ENCODE measurements around the gene DOCK8.

The DOCK8 gene

GRCh38 chr9:336039-336438 is 121.4 kb downstream of the DOCK8 start:
- no peak overlapping the region for H3K4me3 ChIP-seq (ENCODE audit: low read length)
- TF ChIP-seq ZNF274 (IDR thresholded peaks at IDR 0.05; ENCODE audit: low read depth, low read length), result no peak

DNA sequence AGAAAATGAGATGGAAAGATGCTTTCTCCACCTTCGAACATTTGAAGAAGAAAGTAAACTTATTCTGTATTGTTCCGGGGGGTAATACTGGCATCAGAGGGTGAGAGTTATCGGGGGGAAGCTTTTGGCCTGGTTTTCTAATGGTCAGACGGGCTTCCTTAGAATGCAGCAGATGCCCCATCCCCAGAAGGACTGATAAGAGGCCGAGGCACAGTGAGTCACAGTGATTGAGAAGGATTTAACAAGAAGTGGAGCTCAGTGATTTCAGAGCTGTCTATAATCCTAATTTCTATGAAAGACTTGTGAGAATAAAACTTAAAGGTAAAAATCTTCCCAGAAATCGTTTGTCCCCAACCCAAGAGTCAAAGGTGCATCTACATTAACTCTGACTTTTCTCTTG is 123.9 kb downstream of the DOCK8 start:
- no peak overlapping the region for H3K4me3 ChIP-seq (ENCODE audit: low read length)
- no peak for TF ChIP-seq ZNF274 (IDR thresholded peaks at IDR 0.05; ENCODE audit: low read depth, low read length)

DNA sequence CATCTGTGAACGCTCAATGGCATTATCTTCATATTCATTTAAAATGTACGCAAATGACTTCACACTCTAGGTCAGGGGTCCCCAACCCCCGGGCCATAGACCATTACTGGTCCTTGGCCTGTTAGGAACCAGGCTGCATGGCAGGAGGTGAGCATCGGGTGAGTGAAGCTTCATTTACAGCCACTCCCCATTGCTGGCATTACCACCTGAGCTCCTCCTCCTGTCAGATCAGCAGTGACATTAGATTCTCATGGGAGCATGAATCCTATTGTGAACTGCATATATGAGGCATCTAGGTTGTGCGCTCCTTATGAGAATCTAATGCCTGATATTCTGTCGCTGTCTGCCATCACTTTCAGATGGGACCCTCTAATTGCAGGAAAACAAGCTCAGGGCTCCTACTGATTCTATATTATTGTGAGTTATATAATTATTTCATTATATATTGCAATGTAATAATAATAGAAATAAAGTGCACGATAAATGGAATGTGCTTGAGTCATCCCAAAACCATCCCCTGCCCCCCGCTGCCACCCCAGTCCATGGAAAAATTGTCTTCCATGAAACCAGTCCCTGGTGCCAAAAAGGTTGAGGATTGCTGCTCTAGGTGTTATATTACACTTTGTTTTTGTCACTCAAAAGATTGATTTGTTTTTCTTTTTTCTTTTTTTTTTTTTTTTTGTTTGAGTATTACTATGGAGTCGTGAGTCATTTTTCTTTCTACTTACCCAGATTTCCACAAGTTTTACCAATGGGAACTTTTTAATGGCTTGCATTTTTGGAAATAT is 127.2 kb downstream of the DOCK8 start:
- no peak for TF ChIP-seq ZNF274 (IDR thresholded peaks at IDR 0.05; ENCODE audit: low read depth, low read length)
- no peak overlapping the region for H3K4me3 ChIP-seq (ENCODE audit: low read length)

- H3K4me3 ChIP-seq (ENCODE audit: low read length), result no peak overlapping the region
- no peak for TF ChIP-seq ZNF274 (IDR thresholded peaks at IDR 0.05; ENCODE audit: low read depth, low read length)
These were observed 129.1 kb downstream of the DOCK8 start for GRCh38 chr9:343773-344172.

GRCh38 chr9:346111-346571 is 131.5 kb downstream of the DOCK8 start:
- no peak for TF ChIP-seq ZNF274 (IDR thresholded peaks at IDR 0.05; ENCODE audit: low read depth, low read length)
- no peak overlapping the region for H3K4me3 ChIP-seq (ENCODE audit: low read length)

GRCh38 chr9:347667-348292 is 133.1 kb downstream of the DOCK8 start:
- no peak overlapping the region for H3K4me3 ChIP-seq (ENCODE audit: low read length)
- no peak for TF ChIP-seq ZNF274 (IDR thresholded peaks at IDR 0.05; ENCODE audit: low read depth, low read length)

- no peak overlapping the region for H3K4me3 ChIP-seq (ENCODE audit: low read length)
- no peak for TF ChIP-seq ZNF274 (IDR thresholded peaks at IDR 0.05; ENCODE audit: low read depth, low read length)
These were observed 135.7 kb downstream of the DOCK8 start for GRCh38 chr9:350384-350783.

DNA sequence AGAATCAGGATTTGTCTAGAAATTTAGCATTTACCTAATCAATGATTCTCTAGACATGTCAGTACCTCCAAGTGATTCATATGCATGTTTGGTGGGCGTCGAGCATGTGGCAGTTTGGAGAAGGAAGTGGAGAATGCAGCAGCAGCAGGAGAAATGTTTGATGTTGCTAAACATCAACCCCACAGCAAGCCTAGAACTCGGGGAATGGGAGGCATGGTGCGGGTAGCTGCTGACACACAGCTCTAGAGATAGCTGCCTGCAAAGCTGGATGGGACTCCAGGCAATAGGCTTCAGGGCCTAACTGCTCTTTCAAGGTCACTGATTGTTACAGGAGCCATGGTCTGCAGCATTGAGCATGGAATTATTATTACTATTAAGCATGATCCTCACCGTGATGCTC is 137.3 kb downstream of the DOCK8 start:
- H3K4me3 ChIP-seq (ENCODE audit: low read length), result no peak overlapping the region
- no peak for TF ChIP-seq ZNF274 (IDR thresholded peaks at IDR 0.05; ENCODE audit: low read depth, low read length)

DNA sequence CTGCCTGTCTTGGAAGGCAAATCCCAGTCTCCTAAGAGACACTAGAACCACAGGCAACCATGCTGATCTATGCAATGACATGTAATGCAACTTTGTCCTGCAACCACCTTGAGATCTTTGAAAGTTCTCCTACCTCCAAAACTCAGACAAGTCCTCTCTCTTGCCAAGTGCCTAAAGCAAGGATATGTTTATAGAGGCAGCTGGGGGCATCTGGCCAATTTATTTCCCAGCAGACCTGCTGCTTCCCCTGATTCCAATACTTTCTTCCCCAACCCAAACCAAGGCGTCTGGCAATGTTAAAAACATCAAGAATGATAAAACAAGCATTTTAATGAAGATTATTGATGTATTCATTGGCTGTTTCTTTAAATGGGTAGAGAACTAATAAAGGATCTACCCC is 138.4 kb downstream of the DOCK8 start:
- TF ChIP-seq ZNF274 (IDR thresholded peaks at IDR 0.05; ENCODE audit: low read depth, low read length), result no peak

DNA sequence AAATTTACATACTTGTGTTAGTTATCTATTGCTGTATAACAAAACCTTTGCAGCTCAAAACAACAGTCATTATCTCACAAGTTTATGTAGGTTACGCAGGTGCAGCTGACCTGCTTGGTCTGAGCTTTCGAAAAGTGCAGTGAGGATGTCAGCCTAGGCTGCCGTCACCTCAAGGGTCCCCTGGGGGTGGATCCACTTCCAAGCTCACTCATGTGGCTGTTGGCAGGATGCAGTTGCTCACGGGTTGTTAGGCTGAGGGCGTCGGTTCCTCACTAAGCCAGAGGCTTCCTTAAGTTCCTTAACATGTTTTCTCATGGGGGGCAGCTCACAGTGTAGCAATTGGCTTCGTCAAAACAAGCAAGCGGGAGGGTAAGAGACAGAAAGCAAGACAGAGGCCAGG is 139.8 kb downstream of the DOCK8 start:
- TF ChIP-seq ZNF274 (IDR thresholded peaks at IDR 0.05; ENCODE audit: low read depth, low read length), result no peak
- no peak overlapping the region for H3K4me3 ChIP-seq (ENCODE audit: low read length)

More for the DNA sequence above, 138.4 kb downstream of the DOCK8 start:
- H3K4me3 ChIP-seq (ENCODE audit: low read length), result no peak overlapping the region

DNA sequence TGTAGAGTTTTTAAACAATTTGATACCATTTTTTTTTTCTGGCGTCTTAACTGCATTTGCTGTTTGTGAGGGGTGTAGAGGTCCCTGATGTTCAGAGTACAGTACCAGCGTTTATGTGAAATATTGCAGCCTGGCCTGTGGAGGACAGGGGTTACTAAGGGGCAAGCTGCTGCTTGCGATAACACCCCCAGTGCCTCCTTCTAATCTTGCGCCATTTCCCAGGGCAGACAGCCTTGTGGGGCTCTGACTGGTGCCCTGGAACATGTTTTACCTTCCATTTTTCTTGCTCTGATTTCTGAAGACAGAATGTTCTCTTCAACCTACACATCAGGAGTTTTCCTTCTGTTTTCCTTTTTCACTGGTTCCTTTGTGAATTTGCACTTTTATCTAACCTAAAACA is 142.9 kb downstream of the DOCK8 start:
- no peak overlapping the region for H3K4me3 ChIP-seq (ENCODE audit: low read length)
- TF ChIP-seq ZNF274 (IDR thresholded peaks at IDR 0.05; ENCODE audit: low read depth, low read length), result no peak

DNA sequence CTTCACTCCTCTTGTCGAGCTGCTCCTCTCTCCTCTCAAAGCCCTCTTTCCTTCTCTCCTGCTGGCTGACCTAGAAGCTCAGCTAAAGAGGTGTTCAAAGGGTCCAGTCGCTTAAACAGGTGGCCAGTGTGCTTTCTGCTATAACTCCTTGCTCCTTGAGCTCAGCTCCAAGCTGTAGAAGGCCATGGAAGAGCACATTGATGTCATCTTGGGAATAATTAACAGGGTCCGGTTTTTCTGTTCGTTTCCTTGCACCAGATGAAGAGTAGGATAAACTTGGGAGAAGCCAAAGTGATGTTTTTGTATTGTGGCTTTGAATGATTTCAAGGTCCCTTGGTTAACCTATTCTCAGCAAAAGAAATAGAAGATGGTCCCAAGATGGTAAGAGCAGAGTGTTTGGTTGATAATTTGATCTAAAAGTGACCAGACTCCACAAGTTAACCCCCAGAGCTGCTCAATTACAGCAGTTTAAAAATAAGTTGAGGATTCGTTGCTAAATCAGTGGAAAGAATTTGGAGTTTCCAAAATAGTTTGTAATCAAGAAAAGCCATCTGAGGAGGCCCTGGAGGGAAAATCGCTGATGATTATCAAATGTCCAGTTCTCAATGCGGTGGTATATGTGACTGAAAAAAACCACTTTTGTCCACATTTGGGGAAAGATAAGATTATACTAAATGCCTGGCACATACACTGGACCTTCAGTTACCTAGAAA is 148.1 kb downstream of the DOCK8 start:
- no peak for TF ChIP-seq ZNF274 (IDR thresholded peaks at IDR 0.05; ENCODE audit: low read depth, low read length)
- no peak overlapping the region for H3K4me3 ChIP-seq (ENCODE audit: low read length)

GRCh38 chr9:363274-363612 is 148.6 kb downstream of the DOCK8 start:
- H3K4me3 ChIP-seq (ENCODE audit: low read length), result no peak overlapping the region
- TF ChIP-seq ZNF274 (IDR thresholded peaks at IDR 0.05; ENCODE audit: low read depth, low read length), result no peak

DNA sequence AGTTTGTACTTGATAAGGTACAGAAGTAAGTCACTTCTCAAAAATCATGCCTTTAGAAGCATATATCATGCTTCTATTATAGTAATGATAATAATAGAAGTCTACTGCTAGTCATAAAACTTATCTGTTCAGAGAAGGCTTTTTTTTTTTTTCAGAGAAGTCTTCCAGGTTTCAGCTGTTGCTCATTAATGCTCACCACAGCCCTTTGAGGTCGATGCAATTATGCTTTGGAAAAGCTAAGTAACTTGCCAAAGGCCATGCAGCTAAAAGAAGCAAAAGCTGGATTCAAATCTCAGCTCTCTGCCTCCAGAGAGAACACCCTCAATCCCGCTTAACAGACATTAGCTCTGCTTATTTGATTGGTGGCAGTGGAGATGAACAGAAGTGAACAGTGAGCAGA is 150.8 kb downstream of the DOCK8 start:
- H3K4me3 ChIP-seq (ENCODE audit: low read length), result no peak overlapping the region
- no peak for TF ChIP-seq ZNF274 (IDR thresholded peaks at IDR 0.05; ENCODE audit: low read depth, low read length)

- no peak overlapping the region for H3K4me3 ChIP-seq (ENCODE audit: low read length)
- TF ChIP-seq ZNF274 (IDR thresholded peaks at IDR 0.05; ENCODE audit: low read depth, low read length), result no peak
These were observed 152.0 kb downstream of the DOCK8 start for GRCh38 chr9:366620-367019.
